NB4 (cell line): ENCODE results near the gene GRIK2.

ENCODE experiments used
- DNase-seq: peaks from one replicate; pipeline ENCODE4 v3.0.0; 2010; ENCODE audit warnings: low read depth
- H3K4me3 ChIP-seq: one replicate; pipeline ENCODE4 v1.5.1; 2011; ENCODE audit warnings: mild to moderate bottlenecking, low read depth, low read length, moderate library complexity
- MYC ChIP-seq: IDR thresholded peaks from 2 replicates; pipeline ENCODE4 v1.6.1; 2011; ENCODE audit warnings: low read depth, low read length
- POLR2A ChIP-seq: IDR thresholded peaks from 2 replicates; pipeline ENCODE4 v1.6.1; 2011; ENCODE audit warnings: mild to moderate bottlenecking; ENCODE audit not compliant: insufficient read length; ENCODE audit errors: extremely low read depth
- TF ChIP-seq, protein P1 (sequence below): IDR thresholded peaks from one replicate; pipeline ENCODE4 v1.5.1; 2012; ENCODE audit warnings: low read depth, low read length
- TF ChIP-seq, protein P2 (sequence below): IDR thresholded peaks from 2 replicates; pipeline ENCODE4 v1.6.1; 2011; ENCODE audit warnings: low read depth, low read length

Gene GRIK2

DNA sequence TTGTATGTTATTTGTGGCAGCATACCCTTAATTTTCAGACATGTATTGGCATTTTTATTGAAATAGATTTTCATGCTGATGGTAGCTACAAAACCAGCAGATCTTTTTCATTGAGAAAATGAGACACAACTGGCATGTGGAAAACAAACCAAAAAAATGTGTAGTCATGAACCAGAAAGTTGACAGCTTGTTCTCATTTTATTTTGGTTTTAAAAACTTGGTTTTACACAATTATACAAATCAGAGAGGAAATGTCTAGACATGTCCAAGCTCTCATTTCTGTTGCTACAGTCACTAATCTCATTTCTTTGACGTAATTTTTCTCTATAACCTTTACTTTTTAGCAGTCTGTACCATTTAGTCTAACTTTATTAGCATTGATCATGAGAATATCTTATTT, 85.4 kb downstream of the GRIK2 start:
- TF ChIP-seq MYC (no peak), POLR2A (no peak)
- TF ChIP-seq, protein P1, sequence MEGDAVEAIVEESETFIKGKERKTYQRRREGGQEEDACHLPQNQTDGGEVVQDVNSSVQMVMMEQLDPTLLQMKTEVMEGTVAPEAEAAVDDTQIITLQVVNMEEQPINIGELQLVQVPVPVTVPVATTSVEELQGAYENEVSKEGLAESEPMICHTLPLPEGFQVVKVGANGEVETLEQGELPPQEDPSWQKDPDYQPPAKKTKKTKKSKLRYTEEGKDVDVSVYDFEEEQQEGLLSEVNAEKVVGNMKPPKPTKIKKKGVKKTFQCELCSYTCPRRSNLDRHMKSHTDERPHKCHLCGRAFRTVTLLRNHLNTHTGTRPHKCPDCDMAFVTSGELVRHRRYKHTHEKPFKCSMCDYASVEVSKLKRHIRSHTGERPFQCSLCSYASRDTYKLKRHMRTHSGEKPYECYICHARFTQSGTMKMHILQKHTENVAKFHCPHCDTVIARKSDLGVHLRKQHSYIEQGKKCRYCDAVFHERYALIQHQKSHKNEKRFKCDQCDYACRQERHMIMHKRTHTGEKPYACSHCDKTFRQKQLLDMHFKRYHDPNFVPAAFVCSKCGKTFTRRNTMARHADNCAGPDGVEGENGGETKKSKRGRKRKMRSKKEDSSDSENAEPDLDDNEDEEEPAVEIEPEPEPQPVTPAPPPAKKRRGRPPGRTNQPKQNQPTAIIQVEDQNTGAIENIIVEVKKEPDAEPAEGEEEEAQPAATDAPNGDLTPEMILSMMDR, result no peak
- TF ChIP-seq, protein P2, sequence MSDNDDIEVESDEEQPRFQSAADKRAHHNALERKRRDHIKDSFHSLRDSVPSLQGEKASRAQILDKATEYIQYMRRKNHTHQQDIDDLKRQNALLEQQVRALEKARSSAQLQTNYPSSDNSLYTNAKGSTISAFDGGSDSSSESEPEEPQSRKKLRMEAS, result no peak
- DNase-seq, result no peak
- no peak overlapping the region for H3K4me3 ChIP-seq

DNA sequence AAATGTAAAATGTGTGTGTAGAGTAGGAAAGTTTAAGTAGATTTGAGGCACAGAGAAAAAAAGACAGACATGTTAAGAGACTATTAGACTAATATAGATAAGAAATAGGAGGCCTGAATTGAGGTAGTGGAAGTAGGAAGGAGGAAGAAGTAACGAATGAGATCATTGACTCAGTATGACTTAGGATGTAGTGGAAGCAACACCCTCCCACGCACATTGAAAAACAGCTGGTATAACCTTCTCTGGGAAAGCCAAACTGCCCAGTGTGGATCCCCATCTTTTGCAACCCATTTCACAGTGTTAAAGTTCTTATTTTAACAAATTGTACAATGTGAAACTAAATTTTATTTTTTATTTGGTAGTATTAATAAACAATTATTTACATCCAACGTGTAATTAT, 89.1 kb downstream of the GRIK2 start:
- H3K4me3 ChIP-seq, result no peak overlapping the region
- TF ChIP-seq, protein P1, result no peak
- TF ChIP-seq, protein P2, result no peak
- TF ChIP-seq POLR2A (no peak), MYC (no peak)
- no peak for DNase-seq

DNA sequence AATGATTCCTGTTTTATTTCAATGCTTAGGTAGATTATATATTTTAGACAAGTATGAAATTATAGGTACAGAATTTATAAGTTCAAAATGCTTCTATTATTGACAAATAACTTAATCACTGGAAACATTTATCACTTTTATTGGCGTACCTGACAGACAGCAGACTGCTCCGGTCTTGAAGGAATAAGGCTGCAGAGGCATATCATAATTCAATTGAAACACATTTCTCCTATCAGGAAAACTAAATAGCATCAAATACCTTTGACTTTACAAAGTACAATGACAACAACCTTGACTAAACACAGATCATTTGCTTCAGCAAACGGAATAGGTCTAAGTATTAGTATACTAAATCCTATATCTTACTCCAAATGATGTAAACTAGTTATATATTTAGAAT, 91.3 kb downstream of the GRIK2 start:
- TF ChIP-seq MYC (no peak), POLR2A (no peak)
- TF ChIP-seq, protein P1, result no peak
- TF ChIP-seq, protein P2, result no peak
- H3K4me3 ChIP-seq, result no peak overlapping the region
- no peak for DNase-seq

DNA sequence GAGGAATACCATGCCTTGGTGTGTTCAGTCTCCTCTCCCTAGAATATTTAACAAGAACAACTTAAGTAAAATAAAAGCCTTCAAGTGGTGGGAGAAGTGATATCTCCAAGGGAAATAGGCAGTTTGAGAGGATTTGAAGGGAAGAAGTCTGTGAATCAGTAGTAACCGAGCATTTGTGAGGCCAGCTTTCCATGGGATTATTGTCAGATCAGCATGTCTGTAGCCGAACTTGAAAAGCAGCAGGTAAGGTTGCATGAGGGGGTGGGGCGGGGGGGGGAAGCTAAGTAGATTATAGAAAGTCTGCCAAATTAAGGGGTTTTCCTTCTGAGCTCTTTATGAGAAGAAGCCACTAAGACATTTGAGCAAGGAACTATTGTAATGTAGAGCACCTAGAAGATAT, 92.6 kb downstream of the GRIK2 start:
- no peak overlapping the region for H3K4me3 ChIP-seq
- no peak for TF ChIP-seq POLR2A
- TF ChIP-seq, protein P2, result no peak
- TF ChIP-seq, protein P1, result no peak
- TF ChIP-seq MYC, result no peak
- no peak for DNase-seq

DNA sequence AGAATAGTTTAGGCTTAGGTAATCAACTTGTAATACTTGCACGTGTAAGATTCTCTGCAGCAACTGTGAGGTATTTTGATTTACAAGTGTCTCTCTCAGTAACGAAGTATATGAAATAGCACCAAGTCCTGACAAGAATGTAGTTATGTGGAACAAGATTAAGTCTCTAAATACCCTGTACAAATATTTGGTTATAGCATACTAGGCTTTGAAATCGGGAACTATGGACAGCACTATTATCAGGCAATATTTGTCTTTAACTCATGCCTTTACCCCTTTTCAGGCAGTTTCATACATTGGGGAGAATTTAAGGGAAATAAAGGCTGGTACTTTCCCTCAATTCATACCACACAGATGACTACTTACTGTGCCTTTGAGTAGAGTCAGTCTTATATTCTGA, 93.2 kb downstream of the GRIK2 start:
- no peak overlapping the region for H3K4me3 ChIP-seq
- DNase-seq, result no peak
- TF ChIP-seq, protein P1, result no peak
- TF ChIP-seq, protein P2, result no peak

DNA sequence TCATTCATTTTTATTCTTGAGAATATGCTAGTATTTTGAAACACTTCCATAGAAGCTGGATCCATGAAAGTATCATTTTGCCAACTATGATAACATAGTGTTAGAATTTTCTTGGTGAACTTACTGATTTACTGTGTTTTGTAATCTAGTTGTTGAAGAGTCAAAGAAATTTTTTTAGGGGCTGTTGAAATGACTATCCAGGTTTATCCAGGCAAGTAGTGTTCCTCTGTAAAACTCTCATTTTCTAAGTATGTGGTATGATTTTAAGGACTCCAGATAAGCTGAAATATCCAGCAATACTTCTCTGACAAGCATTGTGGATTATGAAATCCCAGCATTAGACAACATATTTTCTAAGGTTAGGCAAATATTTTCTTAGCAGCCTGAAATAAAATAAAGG, 95.9 kb downstream of the GRIK2 start:
- TF ChIP-seq, protein P2, result no peak
- TF ChIP-seq MYC (no peak), POLR2A (no peak)
- TF ChIP-seq, protein P1, result no peak
- DNase-seq, result no peak
- H3K4me3 ChIP-seq, result no peak overlapping the region
